Liver (tissue), 3 donors: ENCODE measurements around the gene DHRS12.

ENCODE experiments used
- CTCF ChIP-seq: fragments of 150-350 bp; IDR thresholded peaks from 2 replicates; pipeline ENCODE4 v1.5.1; 2017; ENCODE audit warnings: improper control_type of control experiment, low read depth, low read length; ENCODE audit not compliant: missing input control
- FOXA1 ChIP-seq: IDR thresholded peaks from 2 replicates; pipeline ENCODE4 v1.6.1; 2016; ENCODE audit warnings: antibody characterized with exemption
- GABPA ChIP-seq, 2 donors: IDR thresholded peaks in 1 of 2; conservative IDR thresholded peaks in 1 of 2; 2 replicates each; pipeline ENCODE4 v1.6.1; 2016; ENCODE audit warnings: antibody characterized with exemption in 2 of 2, mild to moderate bottlenecking in 1 of 2, moderate library complexity in 1 of 2
- HNF4A ChIP-seq, 2 donors: conservative IDR thresholded peaks; 2 replicates each; pipeline ENCODE4 v1.6.1; 2016; ENCODE audit warnings: antibody characterized with exemption in 2 of 2, mild to moderate bottlenecking in 2 of 2
- HNF4G ChIP-seq: IDR thresholded peaks from 2 replicates; pipeline ENCODE4 v1.6.1; 2016; ENCODE audit warnings: antibody characterized with exemption
- RAD21 ChIP-seq, 2 donors: IDR thresholded peaks; 2 replicates each; pipeline ENCODE4 v1.6.1; 2016; ENCODE audit warnings: antibody characterized with exemption in 2 of 2, mild to moderate bottlenecking in 2 of 2
- RXRA ChIP-seq, 2 donors: IDR thresholded peaks; 2 replicates each; pipeline ENCODE4 v1.6.1; 2017 to 2018; ENCODE audit warnings: antibody characterized with exemption in 2 of 2, mild to moderate bottlenecking in 1 of 2
- SP1 ChIP-seq: IDR thresholded peaks from 2 replicates; pipeline ENCODE4 v1.6.1; 2018; ENCODE audit warnings: antibody characterized with exemption, mild to moderate bottlenecking
- TAF1 ChIP-seq: conservative IDR thresholded peaks from 2 replicates; pipeline ENCODE4 v1.6.1; 2016; ENCODE audit warnings: antibody characterized with exemption, mild to moderate bottlenecking
- YY1 ChIP-seq: IDR thresholded peaks from 2 replicates; pipeline ENCODE4 v1.6.1; 2016; ENCODE audit warnings: antibody characterized with exemption, mild to moderate bottlenecking
- TF ChIP-seq, protein P1 (sequence below): IDR thresholded peaks from 2 replicates; pipeline ENCODE4 v1.6.1; 2016; ENCODE audit warnings: antibody characterized with exemption
- donor health status: healthy.
- donor health status: healthy.

GRCh38 chr13:51728275-51728673 is 75.7 kb downstream of the DHRS12 start:
- TF ChIP-seq CTCF (no peak), RAD21 (IDR thresholded peaks at IDR 0.05) (no peak), TAF1 (no peak), GABPA (IDR thresholded peaks at IDR 0.05 in 1 of 2, conservative IDR thresholded peaks at IDR 0.05 in 1 of 2) (no peak), SP1 (no peak), YY1 (no peak), FOXA1 (no peak), HNF4G (no peak), RXRA (IDR thresholded peaks at IDR 0.05) (no peak), HNF4A (conservative IDR thresholded peaks at IDR 0.05) (peak in 1 of 2 donors; percentile 9)
- TF ChIP-seq, protein P1, sequence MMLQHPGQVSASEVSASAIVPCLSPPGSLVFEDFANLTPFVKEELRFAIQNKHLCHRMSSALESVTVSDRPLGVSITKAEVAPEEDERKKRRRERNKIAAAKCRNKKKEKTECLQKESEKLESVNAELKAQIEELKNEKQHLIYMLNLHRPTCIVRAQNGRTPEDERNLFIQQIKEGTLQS, result peak; percentile 66
